Ovary (tissue), 3 donors: Measurements from ENCODE around the gene DMRTA2.

ENCODE experiments used
- EP300 ChIP-seq: sonication (generic); formaldehyde crosslinking; IDR thresholded peaks from one replicate; pipeline ENCODE4 v1.6.1; 2017; ENCODE audit warnings: antibody characterized with exemption
- POLR2A ChIP-seq: fragments of 450-650 bp; IDR thresholded peaks from one replicate; pipeline ENCODE4 v1.6.1; 2017; ENCODE audit warnings: antibody characterized with exemption, mild to moderate bottlenecking, moderate library complexity
- TF ChIP-seq, protein P1 (sequence below), 3 donors: fragments of 450-650 bp in 2 of 3; fragments of 200-600 bp in 1 of 3; IDR thresholded peaks; one replicate each; pipeline versions ENCODE4 v1.5.1 to v1.8.0; 2016 to 2022; ENCODE audit warnings: antibody characterized with exemption in 3 of 3, mild to moderate bottlenecking in 1 of 3
- donor health status: DM: no; HTN: no; CAD: no.

DNA sequence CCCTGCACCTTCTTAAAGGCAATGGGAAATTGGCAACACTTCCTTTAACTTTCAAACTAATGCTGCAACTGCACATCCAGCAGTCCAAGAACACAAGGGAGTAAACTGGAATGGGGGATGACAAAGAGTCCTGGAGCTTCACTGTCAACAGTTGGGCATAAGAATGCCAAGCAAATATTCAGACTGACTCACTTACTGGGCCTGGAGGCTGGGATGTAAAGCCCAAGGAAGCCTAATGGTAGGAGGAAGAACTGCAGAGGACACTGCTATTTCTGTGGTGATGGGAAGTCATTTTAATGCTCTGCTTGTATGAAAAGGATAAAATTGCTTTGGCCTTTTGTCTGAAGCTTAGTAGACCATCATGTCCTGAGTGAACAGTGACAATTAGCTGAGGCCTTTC, 15.7 kb upstream of the DMRTA2 start:
- TF ChIP-seq, protein P1, sequence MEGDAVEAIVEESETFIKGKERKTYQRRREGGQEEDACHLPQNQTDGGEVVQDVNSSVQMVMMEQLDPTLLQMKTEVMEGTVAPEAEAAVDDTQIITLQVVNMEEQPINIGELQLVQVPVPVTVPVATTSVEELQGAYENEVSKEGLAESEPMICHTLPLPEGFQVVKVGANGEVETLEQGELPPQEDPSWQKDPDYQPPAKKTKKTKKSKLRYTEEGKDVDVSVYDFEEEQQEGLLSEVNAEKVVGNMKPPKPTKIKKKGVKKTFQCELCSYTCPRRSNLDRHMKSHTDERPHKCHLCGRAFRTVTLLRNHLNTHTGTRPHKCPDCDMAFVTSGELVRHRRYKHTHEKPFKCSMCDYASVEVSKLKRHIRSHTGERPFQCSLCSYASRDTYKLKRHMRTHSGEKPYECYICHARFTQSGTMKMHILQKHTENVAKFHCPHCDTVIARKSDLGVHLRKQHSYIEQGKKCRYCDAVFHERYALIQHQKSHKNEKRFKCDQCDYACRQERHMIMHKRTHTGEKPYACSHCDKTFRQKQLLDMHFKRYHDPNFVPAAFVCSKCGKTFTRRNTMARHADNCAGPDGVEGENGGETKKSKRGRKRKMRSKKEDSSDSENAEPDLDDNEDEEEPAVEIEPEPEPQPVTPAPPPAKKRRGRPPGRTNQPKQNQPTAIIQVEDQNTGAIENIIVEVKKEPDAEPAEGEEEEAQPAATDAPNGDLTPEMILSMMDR (IDR thresholded peaks at IDR 0.05) = no peak
- TF ChIP-seq EP300 = no peak
- no peak for TF ChIP-seq POLR2A
